Tibial artery (tissue), 4 donors: ENCODE results near the gene PAH.

Experiments
- DNase-seq, 2 donors: peaks; one replicate each; pipeline ENCODE4 v3.0.0-alpha.2; 2019
- H3K27ac ChIP-seq, 2 donors: fragments of 200-600 bp; sonication (generic) in 1 of 2; 1 replicate in 1 of 2; 2 replicates in 1 of 2; pipeline ENCODE4 v1.5.1; 2018 to 2019; ENCODE audit warnings: mild to moderate bottlenecking in 1 of 2
- H3K27me3 ChIP-seq, 2 donors: fragments of 200-600 bp; sonication (generic) in 1 of 2; one replicate each; pipeline versions ENCODE4 v1.5.1 to v1.6.0; 2016 to 2019
- H3K36me3 ChIP-seq, 3 donors: fragments of 200-600 bp; sonication (generic) in 2 of 3; one replicate each; pipeline ENCODE4 v1.5.1; 2016 to 2019; ENCODE audit warnings: mild to moderate bottlenecking in 2 of 3
- H3K4me1 ChIP-seq, 4 donors: fragments of 200-600 bp; sonication (generic) in 2 of 4; 1 replicate in 3 of 4; 2 replicates in 1 of 4; pipeline ENCODE4 v1.5.1; 2016 to 2019
- H3K4me3 ChIP-seq, 2 donors: fragments of 200-600 bp; sonication (generic) in 1 of 2; 1 replicate in 1 of 2; 2 replicates in 1 of 2; pipeline ENCODE4 v1.5.1; 2018 to 2019; ENCODE audit warnings: mild to moderate bottlenecking in 2 of 2
- H3K9me3 ChIP-seq, 3 donors: fragments of 200-600 bp; sonication (generic) in 1 of 3; one replicate each; pipeline ENCODE4 v1.5.1; 2016 to 2019
- intact Hi-C: fragments of 100-400 bp; cut with DNase I; formaldehyde crosslinking; loops from one replicate; pipeline ENCODE4 v1.15.0; 2023; ENCODE audit warnings: low total_unique reads
- TF ChIP-seq, protein P1 (sequence below), 2 experiments: fragments of 200-600 bp in 1 of 2; fragments of 450-650 bp in 1 of 2; IDR thresholded peaks; one replicate each; pipeline ENCODE4 v1.5.1; 2017 to 2019; ENCODE audit warnings: antibody characterized with exemption in 2 of 2, mild to moderate bottlenecking in 1 of 2, moderate library complexity in 1 of 2

The PAH gene

DNA sequence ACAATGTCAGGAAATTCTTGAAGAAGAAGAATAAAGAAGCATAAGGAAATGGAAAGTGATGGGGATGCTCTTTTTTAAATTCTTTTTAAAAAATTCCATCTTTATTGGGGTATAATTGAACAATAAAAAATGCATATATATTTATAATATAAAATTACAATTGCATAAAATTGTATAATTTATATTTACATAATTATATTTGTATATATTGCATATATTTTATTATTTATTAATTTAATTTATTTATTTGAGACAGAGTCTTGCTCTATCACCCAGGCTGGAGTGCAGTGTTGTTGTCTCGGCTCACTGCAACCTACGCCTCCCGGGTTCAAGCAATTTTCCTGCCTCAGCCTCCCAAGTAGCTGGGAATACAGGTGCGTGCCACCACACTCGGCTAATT, 36.3 kb downstream of the PAH start:
- H3K27me3 ChIP-seq, result peaks cover 0 to 12% of the 10 kb centered on the region in 2 donors
- TF ChIP-seq, protein P1, sequence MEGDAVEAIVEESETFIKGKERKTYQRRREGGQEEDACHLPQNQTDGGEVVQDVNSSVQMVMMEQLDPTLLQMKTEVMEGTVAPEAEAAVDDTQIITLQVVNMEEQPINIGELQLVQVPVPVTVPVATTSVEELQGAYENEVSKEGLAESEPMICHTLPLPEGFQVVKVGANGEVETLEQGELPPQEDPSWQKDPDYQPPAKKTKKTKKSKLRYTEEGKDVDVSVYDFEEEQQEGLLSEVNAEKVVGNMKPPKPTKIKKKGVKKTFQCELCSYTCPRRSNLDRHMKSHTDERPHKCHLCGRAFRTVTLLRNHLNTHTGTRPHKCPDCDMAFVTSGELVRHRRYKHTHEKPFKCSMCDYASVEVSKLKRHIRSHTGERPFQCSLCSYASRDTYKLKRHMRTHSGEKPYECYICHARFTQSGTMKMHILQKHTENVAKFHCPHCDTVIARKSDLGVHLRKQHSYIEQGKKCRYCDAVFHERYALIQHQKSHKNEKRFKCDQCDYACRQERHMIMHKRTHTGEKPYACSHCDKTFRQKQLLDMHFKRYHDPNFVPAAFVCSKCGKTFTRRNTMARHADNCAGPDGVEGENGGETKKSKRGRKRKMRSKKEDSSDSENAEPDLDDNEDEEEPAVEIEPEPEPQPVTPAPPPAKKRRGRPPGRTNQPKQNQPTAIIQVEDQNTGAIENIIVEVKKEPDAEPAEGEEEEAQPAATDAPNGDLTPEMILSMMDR (IDR thresholded peaks at IDR 0.05), result no peak
- DNase-seq, result no peak
- H3K36me3 ChIP-seq, result no peaks in the 10 kb centered on the region
- H3K9me3 ChIP-seq, result no peaks in the 10 kb centered on the region
- H3K4me3 ChIP-seq, result no peak overlapping the region
- intact Hi-C loops, result loop anchor here (10.0 kb wide), 1 partner anchor 674 kb away; no protein-coding TSS in a partner anchor
- no peaks in the 10 kb centered on the region for H3K4me1 ChIP-seq
- H3K27ac ChIP-seq, result no peak overlapping the region

DNA sequence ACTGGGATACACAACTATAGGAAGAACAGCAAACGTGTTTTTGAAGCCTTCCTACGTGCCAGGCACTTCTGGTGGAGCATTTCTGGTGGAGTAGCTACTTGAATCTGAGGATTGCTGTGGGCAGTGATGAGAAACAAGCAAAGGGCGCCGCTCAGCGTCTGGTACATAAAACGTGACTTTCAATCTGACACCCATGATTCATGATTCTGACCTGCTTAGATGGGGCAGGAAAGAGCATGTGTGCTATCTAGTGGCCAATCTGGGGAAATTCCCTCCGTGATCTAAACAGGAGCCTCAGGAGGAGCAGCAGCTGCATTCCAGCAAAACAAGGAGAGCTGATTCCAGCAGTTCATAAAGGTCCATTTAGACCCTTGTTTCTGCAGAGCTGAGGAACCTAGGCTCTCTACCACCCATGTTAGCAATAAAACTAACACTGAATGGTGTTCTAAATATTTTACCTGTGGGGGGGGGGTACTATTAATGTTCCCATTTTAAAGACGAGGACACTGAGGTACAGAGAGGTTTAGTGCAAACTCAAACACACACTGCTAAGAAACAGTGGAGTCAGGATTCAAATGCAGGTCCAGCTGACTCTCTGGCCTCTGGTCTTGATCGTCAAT, 37.8 kb downstream of the PAH start:
- Histone ChIP-seq H3K9me3 (no peaks in the 10 kb centered on the region), H3K27ac (no peak overlapping the region), H3K36me3 (no peaks in the 10 kb centered on the region), H3K27me3 (peaks cover 0 to 3% of the 10 kb centered on the region in 2 donors), H3K4me1 (no peaks in the 10 kb centered on the region), H3K4me3 (no peak overlapping the region)
- TF ChIP-seq, protein P1 (IDR thresholded peaks at IDR 0.05), result peak; percentile 19 to 26
- peak; percentile 71 to 72 for DNase-seq
- intact Hi-C loops, result no loop called here

DNA sequence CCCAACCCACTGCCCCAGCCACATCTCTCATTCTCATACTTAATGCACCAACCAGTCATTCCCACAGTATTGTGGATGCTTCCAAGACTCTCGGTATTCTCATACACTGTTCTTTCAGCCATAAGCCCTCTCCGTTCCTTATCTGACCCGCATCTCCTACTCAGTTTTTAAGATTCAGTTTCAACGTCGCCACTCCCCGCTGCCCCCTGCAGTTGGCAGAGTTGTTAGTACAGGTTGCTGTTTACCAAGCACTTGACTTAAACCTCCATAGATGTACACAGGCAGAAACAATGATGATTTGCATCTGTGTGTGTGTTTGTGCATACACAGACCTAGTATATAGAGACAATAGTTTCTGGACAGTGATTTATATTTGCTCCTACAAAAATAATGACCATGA, 40.2 kb downstream of the PAH start:
- H3K9me3 ChIP-seq, result no peaks in the 10 kb centered on the region
- H3K27me3 ChIP-seq, result no peaks in the 10 kb centered on the region
- no peaks in the 10 kb centered on the region for H3K4me1 ChIP-seq
- intact Hi-C loops, result no loop called here
- no peaks in the 10 kb centered on the region for H3K36me3 ChIP-seq
- H3K4me3 ChIP-seq, result no peak overlapping the region
- TF ChIP-seq, protein P1 (IDR thresholded peaks at IDR 0.05), result no peak
- H3K27ac ChIP-seq, result no peak overlapping the region
- DNase-seq, result no peak

DNA sequence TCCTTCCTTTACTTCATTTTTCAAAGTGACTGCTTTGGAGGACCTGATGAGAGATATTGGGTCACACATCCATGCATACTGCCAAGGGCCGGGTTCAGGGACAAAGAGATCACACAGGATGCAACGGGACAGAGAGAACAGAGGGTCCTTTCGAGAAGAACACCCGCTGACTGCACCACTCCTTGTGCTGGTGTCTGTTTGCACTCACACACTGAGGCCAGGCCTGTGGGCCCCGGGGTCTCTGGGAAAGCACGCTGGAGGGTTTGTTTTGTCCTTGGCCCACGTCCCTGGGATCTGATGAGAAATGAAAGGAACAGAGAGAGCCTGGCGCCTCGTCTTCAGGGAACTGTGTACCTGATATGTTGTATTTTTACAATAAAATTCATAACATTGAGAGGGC, 42.2 kb downstream of the PAH start:
- Histone ChIP-seq H3K27ac (no peak overlapping the region), H3K4me3 (no peak overlapping the region), H3K36me3 (no peaks in the 10 kb centered on the region), H3K9me3 (no peaks in the 10 kb centered on the region), H3K4me1 (no peaks in the 10 kb centered on the region), H3K27me3 (no peaks in the 10 kb centered on the region)
- intact Hi-C loops, result no loop called here
- peak in 1 of 2 donors; percentile 48 for DNase-seq
- TF ChIP-seq, protein P1 (IDR thresholded peaks at IDR 0.05), result no peak

DNA sequence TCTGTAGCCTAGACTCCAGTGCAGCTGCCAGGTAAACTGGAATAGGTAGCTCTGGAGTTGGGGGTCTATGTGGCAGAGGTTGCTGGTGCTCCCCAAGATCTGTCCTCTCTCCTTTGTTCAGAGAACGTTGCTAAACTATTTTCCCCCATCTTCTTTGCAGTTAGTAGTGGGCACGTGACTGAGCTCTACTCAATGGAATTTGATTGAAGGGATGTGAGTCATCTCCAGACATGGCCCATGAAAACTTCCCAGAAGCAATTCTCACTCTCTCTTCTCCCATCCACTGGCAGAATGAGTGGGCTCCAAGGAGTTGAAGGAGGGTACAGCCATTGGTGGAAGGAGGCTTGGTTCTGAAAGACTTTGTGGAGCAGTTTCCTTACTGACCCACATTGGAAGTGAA, 44.0 kb downstream of the PAH start:
- intact Hi-C loops, result no loop called here
- H3K9me3 ChIP-seq, result no peaks in the 10 kb centered on the region
- no peaks in the 10 kb centered on the region for H3K36me3 ChIP-seq
- TF ChIP-seq, protein P1 (IDR thresholded peaks at IDR 0.05), result no peak
- no peak overlapping the region for H3K27ac ChIP-seq
- no peaks in the 10 kb centered on the region for H3K27me3 ChIP-seq
- H3K4me3 ChIP-seq, result no peak overlapping the region
- no peak for DNase-seq
- no peaks in the 10 kb centered on the region for H3K4me1 ChIP-seq

DNA sequence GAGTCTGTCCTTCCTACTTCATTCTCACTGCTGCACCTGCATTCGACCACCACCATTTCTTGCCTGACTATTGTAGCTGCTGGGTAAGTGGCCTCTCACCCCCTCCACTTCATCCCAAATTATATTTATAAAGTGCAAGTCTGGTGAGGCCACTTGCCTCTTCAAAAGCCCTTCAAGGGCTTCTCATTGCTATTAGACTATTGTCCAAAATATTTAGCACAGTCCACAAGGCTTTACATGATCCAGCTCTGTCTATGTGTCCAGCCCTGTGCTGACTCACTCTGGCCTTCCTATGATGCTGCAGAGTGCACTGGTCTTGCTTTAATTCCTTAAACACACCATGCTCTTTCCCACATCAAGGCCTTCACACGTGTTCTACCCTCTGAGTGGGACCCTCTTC, 46.0 kb downstream of the PAH start:
- Histone ChIP-seq H3K27me3 (no peaks in the 10 kb centered on the region), H3K4me3 (no peak overlapping the region), H3K4me1 (no peaks in the 10 kb centered on the region), H3K36me3 (no peaks in the 10 kb centered on the region), H3K27ac (no peak overlapping the region), H3K9me3 (no peaks in the 10 kb centered on the region)
- TF ChIP-seq, protein P1 (IDR thresholded peaks at IDR 0.05), result no peak
- DNase-seq, result no peak
- intact Hi-C loops, result no loop called here
